GM23338 (cell line): ENCODE data around the gene ASPRV1. TPM values are rescaled to one million over a fixed set of nuclear protein-coding genes. Genes with fewer than 3 reads are reported as not detected.

ENCODE experiments used
- polyA plus RNA-seq: library from polyadenylated mRNA; unstranded; fragments of >200 nt; fragmentation: Nextera tagmentation; extraction: Ambion mirVana; gene quantifications from 2 replicates; pipeline ENCODE4 v1.2.1, GENCODE V29; 2016
- total RNA-seq: library from RNA; depleted of rRNA; stranded (reverse); fragments of >200 nt; shearing (Covaris generic); gene quantifications from 2 replicates; pipeline ENCODE4 v1.2.3, GENCODE V29; 2014; rRNA removed

The ASPRV1 gene
- total and polyA plus RNA-seq, 2 experiments from 2014 or later, result 0.60 to 1.4 TPM

Other genes with a start within 250 kb of the ASPRV1 start
- gene ANXA4, start 219.5 kb downstream of the ASPRV1 start, total RNA-seq, result 5.8 and 6.7 TPM in 2 replicates
- 11.5 and 12.3 TPM in 2 replicates for gene ANXA4, start 219.5 kb downstream of the ASPRV1 start, polyA plus RNA-seq
- 26.9 and 27.3 TPM in 2 replicates for gene GMCL1, start 132.0 kb downstream of the ASPRV1 start, total RNA-seq
- gene GMCL1, start 132.0 kb downstream of the ASPRV1 start, polyA plus RNA-seq, result 27.0 and 27.7 TPM in 2 replicates
- gene SNRNP27, start 67.7 kb downstream of the ASPRV1 start, total RNA-seq, result 54.3 and 65.2 TPM in 2 replicates
- 133 and 135 TPM in 2 replicates for gene SNRNP27, start 67.7 kb downstream of the ASPRV1 start, polyA plus RNA-seq
- 1.5 and 1.8 TPM in 2 replicates for gene MXD1, start 46.5 kb downstream of the ASPRV1 start, total RNA-seq
- gene MXD1, start 46.5 kb downstream of the ASPRV1 start, polyA plus RNA-seq, result 3.6 and 3.9 TPM in 2 replicates
- 212 and 254 TPM in 2 replicates for gene PCBP1, start 125.8 kb upstream of the ASPRV1 start, total RNA-seq
- gene PCBP1, start 125.8 kb upstream of the ASPRV1 start, polyA plus RNA-seq, result 393 and 400 TPM in 2 replicates
- 6.9 and 12.7 TPM in 2 replicates for gene C2orf42, start 229.4 kb upstream of the ASPRV1 start, total RNA-seq
- gene C2orf42, start 229.4 kb upstream of the ASPRV1 start, polyA plus RNA-seq, result 3.4 and 4.3 TPM in 2 replicates